ENCODE data around the gene HYI. TPM values are rescaled to one million over a fixed set of nuclear protein-coding genes. Genes with fewer than 3 reads are reported as not detected.

Gene HYI
- total RNA-seq, 1 donor from 2014 or later: 22.6 TPM

GRCh38 chr1:43446388-43446740 is 7.4 kb downstream of the HYI start:
- Mint-ChIP-seq H3K9me3 (no peaks in the 10 kb centered on the region), H3K27ac (no peak overlapping the region), H3K4me3 (ENCODE audit: low read depth) (no peak overlapping the region), H3K27me3 (ENCODE audit: low read depth) (no peaks in the 10 kb centered on the region), H3K4me1 (ENCODE audit: low read depth) (no peaks in the 10 kb centered on the region), H3K36me3 (ENCODE audit: low read depth) (peaks cover 63% of the 10 kb centered on the region)
- DNase-seq (ENCODE audit: low spot score): no peak
- intact Hi-C loops (cut with micrococcal nuclease): no loop called here

- no peak for DNase-seq (ENCODE audit: low spot score)
- H3K27ac Mint-ChIP-seq: no peak overlapping the region
- H3K4me1 Mint-ChIP-seq (ENCODE audit: low read depth): no peaks in the 10 kb centered on the region
- no peak overlapping the region for H3K4me3 Mint-ChIP-seq (ENCODE audit: low read depth)
- peaks cover 65% of the 10 kb centered on the region for H3K36me3 Mint-ChIP-seq (ENCODE audit: low read depth)
- no peaks in the 10 kb centered on the region for H3K27me3 Mint-ChIP-seq (ENCODE audit: low read depth)
- no peaks in the 10 kb centered on the region for H3K9me3 Mint-ChIP-seq
- intact Hi-C loops (cut with micrococcal nuclease): no loop called here
These were observed 7.9 kb downstream of the HYI start for GRCh38 chr1:43445606-43446387.

GRCh38 chr1:43444836-43445235 is 8.9 kb downstream of the HYI start:
- Mint-ChIP-seq H3K4me3 (ENCODE audit: low read depth) (no peak overlapping the region), H3K27me3 (ENCODE audit: low read depth) (no peaks in the 10 kb centered on the region), H3K27ac (no peak overlapping the region), H3K4me1 (ENCODE audit: low read depth) (no peaks in the 10 kb centered on the region), H3K36me3 (ENCODE audit: low read depth) (peaks cover 60% of the 10 kb centered on the region), H3K9me3 (no peaks in the 10 kb centered on the region)
- no peak for DNase-seq (ENCODE audit: low spot score)
- intact Hi-C loops (cut with micrococcal nuclease): no loop called here

- peaks cover 55% of the 10 kb centered on the region for H3K36me3 Mint-ChIP-seq (ENCODE audit: low read depth)
- H3K9me3 Mint-ChIP-seq: no peaks in the 10 kb centered on the region
- H3K27me3 Mint-ChIP-seq (ENCODE audit: low read depth): no peaks in the 10 kb centered on the region
These were observed 9.4 kb downstream of the HYI start for GRCh38 chr1:43444151-43444828.

GRCh38 chr1:43443197-43443946 is 10.4 kb downstream of the HYI start:
- no peak for DNase-seq (ENCODE audit: low spot score)
- no peak overlapping the region for H3K27ac Mint-ChIP-seq
- H3K27me3 Mint-ChIP-seq (ENCODE audit: low read depth): no peaks in the 10 kb centered on the region
- intact Hi-C loops (cut with micrococcal nuclease): no loop called here
- peaks cover 58% of the 10 kb centered on the region for H3K36me3 Mint-ChIP-seq (ENCODE audit: low read depth)
- H3K4me3 Mint-ChIP-seq (ENCODE audit: low read depth): no peak overlapping the region
- no peaks in the 10 kb centered on the region for H3K4me1 Mint-ChIP-seq (ENCODE audit: low read depth)
- no peaks in the 10 kb centered on the region for H3K9me3 Mint-ChIP-seq

More at GRCh38 chr1:43444151-43444828, 9.4 kb downstream of the HYI start:
- Mint-ChIP-seq H3K4me1 (ENCODE audit: low read depth) (no peaks in the 10 kb centered on the region), H3K4me3 (ENCODE audit: low read depth) (no peak overlapping the region), H3K27ac (no peak overlapping the region)
- no peak for DNase-seq (ENCODE audit: low spot score)
- intact Hi-C loops (cut with micrococcal nuclease): no loop called here

GRCh38 chr1:43442756-43443155 is 11.0 kb downstream of the HYI start:
- Mint-ChIP-seq H3K9me3 (no peaks in the 10 kb centered on the region), H3K4me1 (ENCODE audit: low read depth) (no peaks in the 10 kb centered on the region), H3K36me3 (ENCODE audit: low read depth) (peaks cover 62% of the 10 kb centered on the region), H3K4me3 (ENCODE audit: low read depth) (no peak overlapping the region), H3K27ac (no peak overlapping the region), H3K27me3 (ENCODE audit: low read depth) (no peaks in the 10 kb centered on the region)
- intact Hi-C loops (cut with micrococcal nuclease): no loop called here
- DNase-seq (ENCODE audit: low spot score): no peak

GRCh38 chr1:43441894-43442637 is 11.7 kb downstream of the HYI start:
- no peaks in the 10 kb centered on the region for H3K27me3 Mint-ChIP-seq (ENCODE audit: low read depth)
- no peaks in the 10 kb centered on the region for H3K4me1 Mint-ChIP-seq (ENCODE audit: low read depth)
- intact Hi-C loops (cut with micrococcal nuclease): no loop called here
- H3K9me3 Mint-ChIP-seq: no peaks in the 10 kb centered on the region
- peaks cover 58% of the 10 kb centered on the region for H3K36me3 Mint-ChIP-seq (ENCODE audit: low read depth)
- no peak overlapping the region for H3K27ac Mint-ChIP-seq
- H3K4me3 Mint-ChIP-seq (ENCODE audit: low read depth): no peak overlapping the region
- no peak for DNase-seq (ENCODE audit: low spot score)

- H3K36me3 Mint-ChIP-seq (ENCODE audit: low read depth): peaks cover 51% of the 10 kb centered on the region
These were observed 12.4 kb downstream of the HYI start for GRCh38 chr1:43441166-43441893.

GRCh38 chr1:43440358-43440757 is 13.4 kb downstream of the HYI start:
- Mint-ChIP-seq H3K36me3 (ENCODE audit: low read depth) (peaks cover 42% of the 10 kb centered on the region), H3K9me3 (no peaks in the 10 kb centered on the region), H3K4me3 (ENCODE audit: low read depth) (no peak overlapping the region), H3K27ac (no peak overlapping the region), H3K27me3 (ENCODE audit: low read depth) (no peaks in the 10 kb centered on the region), H3K4me1 (ENCODE audit: low read depth) (no peaks in the 10 kb centered on the region)
- no peak for DNase-seq (ENCODE audit: low spot score)
- intact Hi-C loops (cut with micrococcal nuclease): no loop called here

More at GRCh38 chr1:43441166-43441893, 12.4 kb downstream of the HYI start:
- intact Hi-C loops (cut with micrococcal nuclease): no loop called here
- Mint-ChIP-seq H3K27ac (no peak overlapping the region), H3K4me3 (ENCODE audit: low read depth) (no peak overlapping the region), H3K9me3 (no peaks in the 10 kb centered on the region), H3K27me3 (ENCODE audit: low read depth) (no peaks in the 10 kb centered on the region), H3K4me1 (ENCODE audit: low read depth) (no peaks in the 10 kb centered on the region)
- DNase-seq (ENCODE audit: low spot score): no peak

GRCh38 chr1:43439781-43440180 is 13.9 kb downstream of the HYI start:
- Mint-ChIP-seq H3K27me3 (ENCODE audit: low read depth) (no peaks in the 10 kb centered on the region), H3K4me3 (ENCODE audit: low read depth) (no peak overlapping the region), H3K27ac (no peak overlapping the region), H3K4me1 (ENCODE audit: low read depth) (no peaks in the 10 kb centered on the region), H3K9me3 (no peaks in the 10 kb centered on the region), H3K36me3 (ENCODE audit: low read depth) (peaks cover 43% of the 10 kb centered on the region)
- intact Hi-C loops (cut with micrococcal nuclease): no loop called here
- DNase-seq (ENCODE audit: low spot score): no peak

- no peaks in the 10 kb centered on the region for H3K9me3 Mint-ChIP-seq
- H3K27ac Mint-ChIP-seq: no peak overlapping the region
- intact Hi-C loops (cut with micrococcal nuclease): no loop called here
- no peaks in the 10 kb centered on the region for H3K4me1 Mint-ChIP-seq (ENCODE audit: low read depth)
- H3K4me3 Mint-ChIP-seq (ENCODE audit: low read depth): no peak overlapping the region
- DNase-seq (ENCODE audit: low spot score): no peak
- H3K36me3 Mint-ChIP-seq (ENCODE audit: low read depth): peaks cover 43% of the 10 kb centered on the region
- no peaks in the 10 kb centered on the region for H3K27me3 Mint-ChIP-seq (ENCODE audit: low read depth)
These were observed 14.7 kb downstream of the HYI start for GRCh38 chr1:43438953-43439581.

- H3K4me3 Mint-ChIP-seq (ENCODE audit: low read depth): no peak overlapping the region
- H3K36me3 Mint-ChIP-seq (ENCODE audit: low read depth): peaks cover 46% of the 10 kb centered on the region
- H3K9me3 Mint-ChIP-seq: no peaks in the 10 kb centered on the region
- no peaks in the 10 kb centered on the region for H3K27me3 Mint-ChIP-seq (ENCODE audit: low read depth)
- intact Hi-C loops (cut with micrococcal nuclease): no loop called here
- no peak for DNase-seq (ENCODE audit: low spot score)
- no peak overlapping the region for H3K27ac Mint-ChIP-seq
- H3K4me1 Mint-ChIP-seq (ENCODE audit: low read depth): no peaks in the 10 kb centered on the region
These were observed 15.2 kb downstream of the HYI start for GRCh38 chr1:43438576-43438952.
